HUES64 (cell line): Measurements from ENCODE around the gene NOM1. TPM values are rescaled to one million over a fixed set of nuclear protein-coding genes. Genes with fewer than 3 reads are reported as not detected.
"Not testable (repeated sequence)": the region's sequence is repeated elsewhere in the genome, so short reads cannot be mapped to it uniquely, and the experiment has no call there.

Experiments
- H3K27ac ChIP-seq: 2 replicates; pipeline ENCODE4 v1.7.0; 2013; ENCODE audit warnings: low read depth, low read length, inconsistent platforms
- H3K27me3 ChIP-seq: 2 replicates; pipeline ENCODE4 v1.6.1; 2013; ENCODE audit warnings: mild to moderate bottlenecking, low read length; ENCODE audit not compliant: insufficient read depth
- H3K36me3 ChIP-seq: 2 replicates; pipeline ENCODE4 v1.6.1; 2013; ENCODE audit warnings: mild to moderate bottlenecking, low read length; ENCODE audit not compliant: insufficient read depth
- H3K4me1 ChIP-seq: 2 replicates; pipeline ENCODE4 v1.6.1; 2013; ENCODE audit warnings: mild to moderate bottlenecking, low read length, moderate library complexity; ENCODE audit not compliant: insufficient read depth
- H3K4me3 ChIP-seq: 2 replicates; pipeline ENCODE4 v1.5.1; 2013; ENCODE audit warnings: mild to moderate bottlenecking, low read length, moderate library complexity
- H3K9ac ChIP-seq: 2 replicates; pipeline ENCODE4 v1.6.1; 2013; ENCODE audit warnings: mild to moderate bottlenecking, low read depth, low read length
- H3K9me3 ChIP-seq: 2 replicates; pipeline ENCODE4 v1.6.1; 2013; ENCODE audit warnings: low read depth, low read length; ENCODE audit not compliant: insufficient read depth
- WGBS: fragments of 150-250, 120-280 bp; methylation state at CpG from one replicate; pipeline ENCODE4 v1.1.7; 2013; ENCODE audit warnings: missing lambda C conversion rate; 5-methylcytosine and 5-hydroxymethylcytosine counted together
- polyA plus RNA-seq, 2 experiments: library from polyadenylated mRNA; stranded (reverse); fragments of 50-300 nt; gene quantifications; one replicate each; pipeline ENCODE4 v1.2.3, GENCODE V29; 2013

The NOM1 gene, protein sequence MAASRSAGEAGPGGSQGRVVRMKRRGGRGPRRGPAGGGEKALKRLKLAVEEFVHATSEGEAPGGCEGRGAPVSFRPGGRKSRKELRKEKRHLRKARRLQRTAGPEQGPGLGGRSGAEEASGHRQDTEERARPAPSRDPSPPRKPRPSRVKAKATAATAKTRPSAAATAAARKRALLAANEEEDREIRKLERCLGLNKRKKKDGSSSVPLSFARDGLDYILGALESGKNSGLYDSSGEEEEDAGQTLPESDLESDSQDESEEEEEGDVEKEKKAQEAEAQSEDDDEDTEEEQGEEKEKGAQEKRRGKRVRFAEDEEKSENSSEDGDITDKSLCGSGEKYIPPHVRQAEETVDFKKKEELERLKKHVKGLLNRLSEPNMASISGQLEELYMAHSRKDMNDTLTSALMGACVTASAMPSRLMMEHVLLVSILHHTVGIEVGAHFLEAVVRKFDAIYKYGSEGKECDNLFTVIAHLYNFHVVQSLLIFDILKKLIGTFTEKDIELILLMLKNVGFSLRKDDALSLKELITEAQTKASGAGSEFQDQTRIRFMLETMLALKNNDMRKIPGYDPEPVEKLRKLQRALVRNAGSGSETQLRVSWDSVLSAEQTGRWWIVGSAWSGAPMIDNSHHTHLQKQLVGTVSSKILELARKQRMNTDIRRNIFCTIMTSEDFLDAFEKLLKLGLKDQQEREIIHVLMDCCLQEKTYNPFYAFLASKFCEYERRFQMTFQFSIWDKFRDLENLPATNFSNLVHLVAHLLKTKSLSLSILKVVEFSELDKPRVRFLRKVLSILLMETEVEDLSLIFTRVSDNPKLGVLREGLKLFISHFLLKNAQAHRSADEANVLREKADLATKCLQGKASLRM
- polyA plus RNA-seq (2013, experiment 1 of 2) = 15.6 TPM
- 14.8 TPM for polyA plus RNA-seq (2013, experiment 2 of 2)

DNA sequence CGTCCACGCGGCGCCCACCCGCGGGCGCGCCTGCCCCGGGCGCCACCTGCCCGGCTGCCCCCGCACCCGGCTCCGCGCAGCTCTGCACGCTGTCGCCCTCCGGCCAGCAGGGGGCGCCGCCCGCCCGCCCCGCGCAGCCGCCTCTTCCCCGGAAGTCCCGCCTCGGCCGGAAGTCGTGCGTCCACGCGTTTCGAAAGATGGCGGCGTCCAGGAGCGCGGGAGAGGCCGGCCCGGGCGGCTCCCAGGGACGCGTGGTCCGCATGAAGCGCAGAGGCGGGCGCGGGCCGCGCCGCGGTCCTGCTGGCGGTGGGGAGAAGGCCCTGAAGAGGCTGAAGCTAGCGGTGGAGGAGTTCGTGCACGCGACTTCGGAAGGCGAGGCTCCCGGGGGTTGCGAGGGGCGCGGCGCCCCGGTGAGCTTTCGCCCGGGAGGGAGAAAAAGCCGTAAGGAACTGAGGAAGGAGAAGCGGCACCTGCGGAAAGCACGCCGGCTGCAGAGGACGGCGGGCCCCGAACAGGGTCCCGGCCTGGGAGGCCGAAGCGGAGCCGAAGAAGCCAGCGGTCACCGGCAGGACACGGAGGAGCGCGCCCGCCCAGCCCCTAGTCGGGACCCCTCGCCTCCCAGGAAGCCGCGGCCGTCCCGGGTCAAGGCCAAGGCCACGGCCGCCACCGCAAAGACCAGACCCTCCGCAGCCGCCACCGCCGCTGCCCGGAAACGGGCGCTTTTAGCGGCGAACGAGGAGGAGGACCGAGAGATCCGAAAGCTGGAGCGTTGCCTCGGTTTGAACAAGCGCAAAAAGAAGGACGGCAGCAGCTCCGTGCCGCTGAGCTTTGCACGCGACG, at the start of gene NOM1:
TSS of gene NOM1 (plus strand) at position 172 of the 840 bp plus-strand sequence. CDS start at position 198, 26 bp downstream.
- H3K36me3 ChIP-seq = peaks cover 30% of the 10 kb centered on the region
- WGBS = under 1% methylated on average over 115 of the region's 115 CpGs
- H3K27ac ChIP-seq = peak within 1 kb of the TSS; percentile 60
- H3K9ac ChIP-seq = peak within 1 kb of the TSS; percentile 95
- peak within 1 kb of the TSS; percentile 91 for H3K4me3 ChIP-seq
- H3K27me3 ChIP-seq = no peaks in the 10 kb centered on the region
- H3K4me1 ChIP-seq = peaks cover 10% of the 10 kb centered on the region
- no peaks in the 10 kb centered on the region for H3K9me3 ChIP-seq

DNA sequence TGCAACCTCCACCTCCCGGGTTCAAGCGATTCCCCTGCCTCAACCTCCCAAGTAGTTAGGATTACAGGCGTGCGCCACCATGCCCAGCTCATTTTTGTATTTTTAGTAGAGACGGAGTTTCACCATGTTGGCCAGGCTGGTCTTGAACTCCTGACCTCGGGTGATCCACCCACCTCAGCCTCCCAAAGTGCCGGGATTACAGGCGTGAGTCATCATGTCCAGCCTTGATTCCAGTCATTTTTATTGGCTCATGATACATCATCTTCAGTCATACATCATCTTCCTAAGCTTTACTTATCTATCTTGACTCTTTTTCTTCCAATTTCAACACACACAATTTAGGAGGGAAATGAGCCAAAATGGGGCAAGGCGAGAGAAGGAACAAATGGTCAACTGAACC, 49.4 kb upstream of the NOM1 start:
- H3K9me3 ChIP-seq, H3K4me3 ChIP-seq, H3K27ac ChIP-seq, H3K4me1 ChIP-seq, H3K36me3 ChIP-seq, H3K27me3 ChIP-seq, H3K9ac ChIP-seq: not testable (repeated sequence)
- 83% methylated on average over 9 of the region's 9 CpGs for WGBS

DNA sequence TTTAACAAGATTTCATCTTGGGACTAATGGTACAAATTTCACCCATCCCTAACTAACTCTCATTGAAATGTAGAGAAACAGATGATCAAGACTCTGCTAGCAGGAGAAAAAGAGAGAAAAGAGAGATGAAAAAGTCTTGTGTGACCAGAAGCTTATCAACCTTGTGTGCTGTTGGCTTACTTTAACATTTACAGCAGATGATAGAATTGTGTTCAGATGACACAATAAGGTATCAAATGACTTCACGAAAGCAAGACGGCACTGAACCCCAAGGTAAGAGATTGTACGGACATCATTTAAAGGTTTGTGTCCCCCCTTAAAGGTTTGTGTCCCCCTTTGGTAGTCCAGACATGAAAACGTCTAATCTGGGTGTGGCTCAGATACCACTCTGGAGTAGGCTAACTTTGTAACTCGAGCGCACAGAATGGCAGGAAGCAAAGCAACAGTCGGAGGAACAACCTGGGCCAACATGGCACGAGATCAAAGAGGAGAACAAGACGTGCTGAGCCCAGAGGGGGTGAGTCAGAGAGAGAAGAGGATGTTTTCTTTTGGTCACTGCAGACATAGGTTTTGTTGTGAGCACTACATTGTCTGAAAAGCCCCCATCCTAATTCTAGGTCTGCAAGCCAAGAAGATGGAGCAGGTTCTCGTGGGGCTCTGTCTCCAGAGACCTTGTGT, 46.1 kb upstream of the NOM1 start:
- WGBS = 81% methylated on average over 10 of the region's 10 CpGs
- Histone ChIP-seq H3K9me3 (no peaks in the 10 kb centered on the region), H3K27ac (no peak overlapping the region), H3K4me3 (no peak overlapping the region), H3K9ac (no peak overlapping the region), H3K27me3 (peaks cover 4% of the 10 kb centered on the region; the same call in 1 of the 2 replicates), H3K36me3 (no peaks in the 10 kb centered on the region), H3K4me1 (no peaks in the 10 kb centered on the region)

DNA sequence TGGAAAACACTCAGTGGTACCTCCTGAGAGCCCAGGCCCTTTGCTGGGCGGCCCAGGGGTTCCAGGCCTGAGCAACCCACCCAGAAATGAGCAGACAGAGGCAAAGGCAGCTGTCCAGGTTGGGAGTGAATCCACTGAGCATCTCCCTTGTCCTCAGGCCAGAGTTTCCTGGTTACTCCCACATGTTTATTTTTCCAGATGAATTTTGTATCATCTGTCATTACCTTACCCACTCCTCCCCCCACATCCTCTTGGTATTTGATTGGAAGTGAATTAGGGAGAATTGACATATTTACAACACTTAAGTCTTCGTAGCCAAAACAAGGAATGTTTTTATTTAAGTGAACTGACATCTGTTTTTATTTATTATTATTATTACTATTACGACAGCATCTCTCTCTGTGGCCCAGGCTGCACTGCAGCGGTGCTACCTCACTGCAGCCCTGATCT, 43.3 kb upstream of the NOM1 start:
- Histone ChIP-seq H3K9ac (no peak overlapping the region), H3K27ac (no peak overlapping the region), H3K4me3 (no peak overlapping the region), H3K9me3 (no peaks in the 10 kb centered on the region), H3K4me1 (no peaks in the 10 kb centered on the region), H3K36me3 (no peaks in the 10 kb centered on the region), H3K27me3 (no peaks in the 10 kb centered on the region; the same call in 1 of the 2 replicates)
- 83% methylated on average over 3 of the region's 4 CpGs for WGBS

DNA sequence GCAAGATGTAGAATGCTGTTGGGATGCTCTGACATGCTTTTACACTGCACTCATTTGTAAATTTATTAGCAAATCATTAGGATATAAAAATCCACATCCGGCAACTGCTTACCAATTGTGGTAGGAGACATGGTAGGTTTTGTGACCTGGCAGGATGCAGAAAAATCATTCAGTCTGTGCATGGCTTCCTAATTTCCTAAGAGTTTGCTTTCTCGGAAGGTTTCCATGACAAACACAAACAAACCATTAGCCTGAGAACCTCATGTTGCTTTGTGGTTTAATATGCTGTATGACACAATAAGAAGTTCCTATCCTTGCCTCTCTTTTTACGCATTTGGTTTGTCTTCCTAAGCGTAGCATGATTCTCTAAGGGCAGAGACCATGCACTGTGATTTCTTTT, 41.9 kb upstream of the NOM1 start:
- H3K4me1 ChIP-seq = no peaks in the 10 kb centered on the region
- H3K36me3 ChIP-seq = no peaks in the 10 kb centered on the region
- 94% methylated on average over 3 of the region's 4 CpGs for WGBS
- H3K9me3 ChIP-seq = no peaks in the 10 kb centered on the region
- no peak overlapping the region for H3K9ac ChIP-seq
- H3K27ac ChIP-seq = no peak overlapping the region
- no peaks in the 10 kb centered on the region; the same call in 1 of the 2 replicates for H3K27me3 ChIP-seq
- no peak overlapping the region for H3K4me3 ChIP-seq

DNA sequence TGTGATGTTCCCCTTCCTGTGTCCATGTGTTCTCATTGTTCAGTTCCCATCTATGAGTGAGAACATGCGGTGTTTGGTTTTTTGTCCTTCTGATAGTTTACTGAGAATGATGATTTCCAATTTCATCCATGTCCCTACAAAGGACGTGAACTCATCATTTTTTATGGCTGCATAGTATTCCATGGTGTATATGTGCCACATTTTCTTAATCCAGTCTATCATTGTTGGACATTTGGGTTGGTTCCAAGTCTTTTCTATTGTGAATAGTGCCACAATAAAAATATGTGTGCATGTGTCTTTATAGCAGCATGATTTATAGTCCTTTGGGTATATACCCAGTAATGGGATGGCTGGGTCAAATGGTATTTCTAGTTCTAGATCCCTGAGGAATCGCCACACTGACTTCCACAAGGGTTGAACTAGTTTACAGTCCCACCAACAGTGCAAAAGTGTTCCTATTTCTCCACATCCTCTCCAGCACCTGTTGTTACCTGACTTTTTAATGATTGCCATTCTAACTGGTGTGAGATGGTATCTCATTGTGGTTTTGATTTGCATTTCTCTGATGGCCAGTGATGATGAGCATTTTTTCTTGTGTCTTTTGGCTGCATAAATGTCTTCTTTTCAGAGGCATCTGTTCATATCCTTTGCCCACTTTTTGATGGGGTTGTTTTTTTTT, 39.8 kb upstream of the NOM1 start:
- not testable (repeated sequence) for H3K27me3 ChIP-seq, H3K36me3 ChIP-seq, H3K4me3 ChIP-seq, H3K9ac ChIP-seq, H3K27ac ChIP-seq, H3K9me3 ChIP-seq, H3K4me1 ChIP-seq
- WGBS = no CpG with 5 or more reads among the region's 3 CpGs

DNA sequence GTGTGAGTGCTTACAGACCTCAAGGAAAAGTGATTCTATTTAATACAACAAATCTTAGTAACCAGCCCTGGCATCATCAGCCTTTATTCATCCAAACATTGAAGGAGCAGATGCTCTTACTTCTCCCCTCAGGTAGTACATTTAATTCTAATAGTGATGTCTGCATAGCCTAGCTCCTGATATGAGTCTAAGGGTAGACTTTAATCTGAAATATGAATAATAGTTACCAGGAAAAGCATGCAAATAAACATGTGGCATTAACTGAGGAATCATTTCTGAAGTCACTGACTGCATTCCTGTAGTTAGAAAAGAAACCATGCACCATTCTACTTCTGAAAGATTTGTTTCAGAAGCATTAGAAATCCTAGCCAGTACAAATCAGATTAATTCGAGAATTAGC, 30.9 kb upstream of the NOM1 start:
- 80% methylated on average over 1 of the region's 1 CpG for WGBS
- no peak overlapping the region for H3K9ac ChIP-seq
- H3K27ac ChIP-seq = no peak overlapping the region
- H3K4me1 ChIP-seq = no peaks in the 10 kb centered on the region
- no peaks in the 10 kb centered on the region for H3K27me3 ChIP-seq
- no peaks in the 10 kb centered on the region for H3K36me3 ChIP-seq
- H3K4me3 ChIP-seq = no peak overlapping the region
- 0 out of 2 replicates have a peak, but pooled peaks cover 5% of the 10 kb centered on the region for H3K9me3 ChIP-seq

DNA sequence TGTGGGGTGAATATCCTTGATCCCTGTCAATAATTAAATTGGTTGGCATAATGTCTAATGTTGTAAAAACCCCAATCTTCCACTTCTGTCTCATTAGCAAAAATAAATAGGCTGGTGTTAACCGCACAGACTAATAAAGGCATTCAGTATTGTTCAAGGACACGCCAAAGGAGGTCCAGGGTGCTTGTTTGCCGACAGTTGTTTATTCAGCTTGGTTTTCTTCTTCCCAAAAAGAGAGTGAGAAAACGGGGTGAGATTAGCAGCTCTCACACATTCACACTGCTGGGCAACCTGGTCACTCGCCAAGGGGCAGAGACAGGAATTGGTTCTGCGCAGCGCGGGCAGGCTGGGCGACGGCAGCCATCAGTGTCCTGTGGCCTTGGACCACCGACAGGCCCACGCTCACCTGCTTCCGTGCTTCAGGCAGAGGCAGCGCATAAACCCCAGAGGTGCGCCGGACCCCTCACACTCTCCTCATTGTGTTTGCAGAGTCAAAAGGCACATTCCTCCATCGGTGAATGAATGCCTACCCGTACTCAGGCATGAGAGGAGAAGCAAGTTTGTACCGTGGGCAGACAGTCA, 30.3 kb upstream of the NOM1 start:
- 93% methylated on average over 19 of the region's 19 CpGs for WGBS
- Histone ChIP-seq H3K27ac (no peak overlapping the region), H3K4me3 (no peak overlapping the region), H3K9ac (no peak overlapping the region), H3K27me3 (no peaks in the 10 kb centered on the region), H3K36me3 (no peaks in the 10 kb centered on the region), H3K4me1 (no peaks in the 10 kb centered on the region), H3K9me3 (0 out of 2 replicates have a peak, but pooled peaks cover 5% of the 10 kb centered on the region)

DNA sequence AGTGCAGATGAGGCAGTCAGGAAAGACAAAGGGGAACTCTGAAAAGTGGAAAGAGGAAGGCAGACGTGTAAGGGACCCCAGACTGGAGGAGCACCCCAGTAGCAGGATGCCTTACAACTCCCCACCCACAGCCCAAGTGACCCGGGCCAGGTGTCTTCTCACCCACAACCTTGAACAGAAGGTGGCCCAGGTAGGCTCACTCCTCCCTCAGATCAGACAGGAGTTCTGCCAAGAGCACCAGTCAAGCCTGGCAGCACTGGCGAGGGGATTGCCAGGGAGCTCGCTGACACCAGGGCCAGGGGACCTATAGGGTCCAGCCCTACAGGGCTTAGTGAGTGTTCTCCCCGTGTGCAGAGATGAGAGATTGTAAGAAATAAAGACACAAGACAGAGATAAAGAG, 29.4 kb upstream of the NOM1 start:
- Histone ChIP-seq H3K4me1 (no peaks in the 10 kb centered on the region), H3K36me3 (no peaks in the 10 kb centered on the region), H3K4me3 (no peak overlapping the region), H3K27me3 (no peaks in the 10 kb centered on the region), H3K27ac (no peak overlapping the region), H3K9me3 (0 out of 2 replicates have a peak, but pooled peaks cover 5% of the 10 kb centered on the region), H3K9ac (no peak overlapping the region)
- 78% methylated on average over 5 of the region's 5 CpGs for WGBS
